Ammon's horn (tissue), 1 donor: Measurements from ENCODE around the gene MACROD2.
"Not testable (repeated sequence)": the region's sequence is repeated elsewhere in the genome, so short reads cannot be mapped to it uniquely, and the experiment has no call there.

Experiments used
- DNase-seq: peaks from one replicate; pipeline ENCODE4 v3.0.0-alpha.2; 2016; ENCODE audit warnings: low spot score

MACROD2 gene

DNA sequence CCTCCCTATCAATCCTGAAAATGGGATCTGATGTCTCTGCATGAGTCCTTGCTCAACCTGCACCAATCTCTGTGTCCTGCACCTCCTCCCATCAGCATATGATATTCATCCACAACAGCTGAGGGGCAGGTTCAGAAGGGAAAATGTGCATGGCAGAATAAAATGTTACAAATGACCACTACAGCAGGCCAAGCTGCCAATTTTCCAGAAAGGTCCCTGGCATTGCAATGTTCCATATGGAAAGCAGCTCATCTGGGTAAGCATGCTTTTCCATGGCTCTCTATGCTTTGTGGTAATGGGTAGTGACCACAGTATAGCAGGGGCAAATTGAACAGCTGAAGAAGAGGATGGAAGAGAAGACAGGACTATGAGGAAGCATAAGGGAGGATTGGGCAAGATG lies 1183.3 kb downstream of the MACROD2 start:
- no peak for DNase-seq

DNA sequence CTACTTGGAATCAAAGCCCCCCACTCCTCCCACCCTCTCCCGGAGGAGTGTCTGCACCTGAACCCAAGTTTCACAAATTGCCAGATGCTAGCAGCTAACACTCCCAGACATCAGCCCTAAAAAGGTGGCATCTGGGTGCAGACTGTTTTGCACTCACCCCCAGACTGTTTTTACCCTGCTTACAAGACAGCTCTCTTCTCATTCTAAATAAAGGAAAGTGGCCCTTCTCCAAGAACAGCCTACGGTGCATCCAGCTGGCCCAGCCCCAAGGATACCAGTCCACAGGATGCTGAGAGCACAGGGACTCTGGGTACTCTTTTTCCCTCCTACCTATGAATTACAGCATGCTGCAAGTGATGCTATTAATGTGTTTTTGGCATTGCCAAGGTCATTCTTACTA lies 1184.1 kb downstream of the MACROD2 start:
- DNase-seq, result peak; percentile 69

DNA sequence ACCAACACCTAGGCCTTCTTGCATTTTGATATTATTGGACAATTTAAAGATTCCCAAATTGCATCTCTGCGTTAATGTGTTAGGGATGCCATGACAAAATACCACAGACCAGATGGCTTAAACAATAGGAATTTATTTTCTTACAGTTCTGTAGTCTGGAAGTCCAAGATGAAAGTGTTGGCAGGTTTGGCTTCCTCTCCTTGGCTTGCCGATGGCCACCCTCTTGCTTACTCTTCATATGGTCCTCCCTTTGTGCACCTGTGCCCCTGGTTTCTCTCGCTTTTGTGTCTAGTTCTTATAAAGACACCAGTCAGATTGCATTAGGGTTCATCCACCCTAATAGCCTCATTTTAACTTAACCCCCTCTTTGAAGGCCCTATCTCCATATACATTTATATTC lies 1184.5 kb downstream of the MACROD2 start:
- no peak for DNase-seq

DNA sequence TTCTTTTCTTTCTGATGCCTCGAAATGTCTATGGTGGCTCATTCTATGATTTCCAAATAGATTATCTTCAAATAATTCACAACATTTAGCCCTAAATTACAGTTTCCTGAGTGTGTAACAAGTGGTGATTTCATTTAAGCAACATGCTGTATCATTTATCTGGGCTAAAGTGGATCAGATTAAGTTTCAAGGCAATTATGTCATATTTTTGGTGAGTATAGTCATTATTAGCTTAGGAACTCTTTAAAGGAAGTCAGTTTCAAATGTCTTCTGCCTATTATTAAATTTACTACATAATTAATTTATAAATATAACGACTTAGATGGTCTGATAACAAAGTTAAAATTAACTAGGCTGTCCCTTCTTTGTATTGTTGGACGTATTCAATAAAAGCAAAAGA lies 1190.0 kb downstream of the MACROD2 start:
- no peak for DNase-seq

DNA sequence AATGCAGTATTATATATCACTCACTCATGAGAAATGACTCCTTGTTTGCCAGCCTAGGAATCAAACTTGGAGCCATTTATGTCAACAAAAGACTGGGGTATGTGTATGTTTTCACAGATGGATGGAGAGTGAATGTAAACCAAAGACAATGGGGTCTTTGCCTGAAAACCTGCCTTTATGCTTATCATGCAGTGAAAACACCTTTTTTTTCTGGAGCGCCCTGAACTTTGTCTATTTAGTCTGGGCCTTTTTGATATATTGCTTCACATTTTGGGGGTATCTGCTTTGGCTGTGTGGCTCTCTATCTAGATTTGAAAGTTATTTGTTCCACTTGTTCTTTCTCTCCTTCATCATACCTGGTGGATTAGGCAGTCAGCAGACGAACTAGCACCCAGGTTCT lies 1190.6 kb downstream of the MACROD2 start:
- DNase-seq, result no peak

DNA sequence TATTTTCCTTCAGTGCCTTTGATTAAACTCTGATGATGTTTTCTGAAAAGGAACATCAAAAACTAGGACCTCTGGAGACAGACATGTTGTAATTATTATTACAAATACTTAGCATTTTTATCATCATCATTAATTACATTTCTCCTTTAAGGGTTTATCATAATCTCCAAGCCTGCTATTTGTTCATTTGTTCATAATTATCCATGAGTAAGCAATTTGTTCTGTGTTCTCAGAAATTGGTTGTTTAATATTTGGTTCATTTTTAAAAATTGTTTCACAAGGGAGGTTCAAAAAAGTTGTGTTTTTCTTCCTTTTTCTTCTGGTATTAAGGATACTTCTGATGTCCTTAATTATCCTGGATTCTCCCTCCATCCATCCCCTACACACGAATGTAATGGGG lies 1192.3 kb downstream of the MACROD2 start:
- no peak for DNase-seq

DNA sequence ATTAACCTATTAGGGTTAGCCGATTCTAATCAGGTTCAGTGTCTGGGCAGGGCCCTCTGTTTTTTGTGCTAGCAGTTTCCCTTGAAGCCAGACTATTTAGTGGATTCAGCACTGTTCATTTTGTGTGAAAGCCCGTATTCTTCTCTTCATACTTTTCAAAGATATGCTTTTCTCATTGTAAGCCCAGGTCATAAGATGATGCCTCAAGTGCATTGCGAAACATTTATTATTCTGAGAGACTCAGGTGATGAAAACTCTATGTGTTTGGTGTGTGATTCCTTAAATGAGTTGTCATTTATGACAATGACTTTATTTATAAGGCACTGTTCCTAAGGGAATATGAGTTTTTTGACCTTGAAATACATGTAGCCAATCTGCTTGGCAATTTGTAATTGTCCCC lies 1193.1 kb downstream of the MACROD2 start:
- no peak for DNase-seq

DNA sequence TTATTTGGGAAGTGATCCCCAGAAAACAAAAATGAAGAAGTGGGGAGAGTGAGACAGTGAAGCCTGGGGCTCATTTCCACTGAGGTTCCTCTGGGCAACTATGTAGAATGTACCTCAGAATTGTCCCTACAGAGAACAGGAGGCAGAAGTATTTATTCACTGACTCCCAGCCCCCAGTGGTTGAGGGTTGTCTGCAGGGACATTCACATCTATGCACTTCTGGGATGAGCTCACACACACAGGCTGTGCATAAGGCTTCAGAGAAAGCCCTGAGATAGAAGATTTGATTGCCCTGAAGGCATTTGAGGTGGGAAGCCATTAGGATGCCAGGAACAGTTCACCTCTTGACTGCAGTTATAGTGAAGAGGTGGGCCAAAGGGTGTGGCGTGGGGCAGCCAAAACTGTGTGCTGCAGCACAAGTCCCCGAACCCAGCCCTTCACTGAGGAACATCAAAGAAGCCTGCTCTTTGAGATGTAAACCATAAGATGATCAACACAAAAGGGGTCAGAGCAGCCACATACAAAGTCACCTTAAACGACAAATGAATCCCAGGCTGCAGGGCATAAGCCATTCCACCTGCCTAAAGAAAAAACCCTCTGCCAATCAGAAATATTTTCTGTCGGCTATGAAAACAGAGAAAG lies 1195.9 kb downstream of the MACROD2 start:
- DNase-seq, result no peak

DNA sequence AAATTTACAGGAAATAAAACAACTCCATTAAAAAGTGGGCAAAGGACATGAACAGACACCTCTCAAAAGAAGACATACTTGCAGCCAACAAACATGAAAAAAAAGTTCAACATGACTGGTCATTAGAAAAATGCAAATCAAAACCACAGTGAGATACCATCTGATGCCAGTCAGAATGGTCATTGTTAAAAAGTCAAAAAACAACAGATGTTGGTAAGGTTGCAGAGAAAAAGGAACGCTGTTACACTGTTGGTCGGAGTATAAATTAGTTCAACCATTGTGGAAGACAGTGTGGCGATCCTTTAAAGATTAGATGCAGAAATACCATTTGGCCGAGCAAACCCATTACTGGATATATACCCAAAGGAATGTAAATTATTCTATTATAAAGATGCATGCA lies 1200.1 kb downstream of the MACROD2 start:
- DNase-seq, result no peak

DNA sequence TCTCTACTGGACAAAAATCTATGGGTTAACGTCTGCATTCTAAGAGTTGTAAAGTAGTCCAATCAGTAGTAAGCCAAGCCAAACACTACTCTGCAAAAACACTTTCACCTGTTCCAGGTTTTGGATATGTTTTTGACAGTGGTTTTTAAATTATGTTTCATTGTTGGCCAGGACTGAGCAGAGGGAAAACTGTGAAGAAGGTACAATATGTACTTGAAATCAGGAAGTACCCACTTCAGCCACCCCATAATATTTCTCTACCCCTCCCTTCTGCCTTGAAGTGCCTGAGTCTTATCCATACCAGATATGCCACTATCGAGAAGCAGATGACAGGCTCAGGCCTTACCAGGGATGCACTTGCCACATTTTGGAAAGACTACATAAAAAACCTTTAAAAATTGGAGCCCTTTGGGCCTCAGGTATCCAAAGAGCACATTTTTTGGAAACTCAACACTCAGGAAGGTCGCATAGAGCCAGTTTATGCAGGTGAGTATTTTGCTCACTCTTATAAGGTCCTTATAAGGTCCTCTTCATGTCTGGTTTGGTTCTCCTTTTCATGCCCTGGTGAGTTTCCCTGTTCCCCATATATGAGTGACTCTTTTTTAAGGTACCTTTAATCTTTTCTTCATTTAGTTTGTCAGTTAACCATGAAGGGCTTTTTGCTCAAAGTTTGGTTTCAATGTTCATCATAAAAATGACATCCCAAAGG lies 1201.4 kb downstream of the MACROD2 start:
- no peak for DNase-seq

DNA sequence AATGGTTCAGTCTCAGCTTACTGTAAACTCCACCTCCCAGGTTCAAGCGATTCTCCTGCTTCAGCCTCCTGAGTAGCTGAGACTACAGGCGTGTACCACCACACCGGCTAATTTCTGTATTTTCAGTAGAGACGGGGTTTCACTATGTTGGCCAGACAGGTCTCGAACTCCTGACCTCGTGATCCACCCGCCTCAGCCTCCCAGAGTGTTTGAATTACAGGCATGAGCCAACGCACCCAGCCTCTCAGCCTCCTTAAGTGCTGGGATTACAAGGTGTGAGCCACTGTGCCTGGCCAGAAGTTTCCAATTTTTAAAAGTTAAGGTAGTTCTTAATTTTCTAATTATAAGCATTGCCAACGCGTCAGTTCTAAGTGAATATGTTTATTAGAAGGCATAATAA lies 1202.7 kb downstream of the MACROD2 start:
- not testable (repeated sequence) for DNase-seq

DNA sequence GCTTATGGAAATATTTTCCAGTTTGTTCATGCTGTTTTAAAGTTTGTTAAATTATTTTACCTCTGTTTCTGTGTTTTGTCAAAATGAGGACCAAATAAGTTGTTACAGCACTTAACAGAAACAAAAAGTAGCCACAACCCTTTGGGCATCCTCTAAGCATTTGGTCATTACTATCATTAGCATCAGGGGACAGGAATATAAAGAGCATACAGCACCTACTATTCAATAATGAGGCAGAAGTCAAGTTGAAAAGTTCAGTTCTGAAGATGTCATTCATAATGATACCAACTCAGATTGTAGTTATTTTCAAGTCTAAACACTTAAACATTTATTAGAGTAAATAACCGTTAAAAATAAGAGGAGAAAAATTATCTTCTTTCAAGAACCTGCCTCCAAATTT lies 1204.4 kb downstream of the MACROD2 start:
- DNase-seq, result no peak

DNA sequence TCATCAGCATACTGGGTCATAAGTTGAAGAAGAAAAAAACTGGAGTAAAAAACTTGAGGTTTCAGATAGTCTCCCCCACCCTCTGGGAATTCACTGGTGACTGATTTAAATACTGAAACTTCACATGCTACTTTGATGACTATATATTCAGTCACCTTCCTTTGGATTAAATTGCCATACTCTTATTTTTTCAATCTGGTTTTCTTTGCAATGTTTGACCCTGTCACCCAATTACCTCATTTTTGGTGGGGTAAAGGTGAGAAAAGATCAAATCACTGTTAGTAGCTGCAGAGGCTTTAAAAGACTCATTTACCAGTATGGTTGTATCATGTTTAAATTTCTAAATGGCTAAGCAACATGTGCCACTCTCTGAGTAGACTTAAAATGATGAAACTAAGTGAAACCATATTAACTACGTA lies 1204.8 kb downstream of the MACROD2 start:
- DNase-seq, result no peak

DNA sequence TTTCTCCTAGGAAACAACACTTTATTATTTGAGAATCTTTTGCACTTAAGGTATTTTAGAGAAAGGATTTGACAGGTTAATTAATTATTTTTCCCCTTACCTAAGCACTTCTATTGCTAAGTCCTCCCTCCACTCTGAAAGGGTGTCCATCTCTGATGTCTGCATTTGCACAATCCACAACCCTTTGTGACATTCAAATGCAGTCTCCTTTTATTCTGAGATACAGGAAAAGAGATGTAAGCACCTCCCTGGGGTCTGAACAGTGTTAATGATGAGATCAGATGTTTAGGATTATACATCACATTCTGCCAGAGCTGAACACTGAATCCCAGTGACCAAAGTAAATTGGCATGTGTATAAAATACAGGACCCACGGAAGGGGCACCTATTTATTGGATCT lies 1206.3 kb downstream of the MACROD2 start:
- DNase-seq, result no peak

DNA sequence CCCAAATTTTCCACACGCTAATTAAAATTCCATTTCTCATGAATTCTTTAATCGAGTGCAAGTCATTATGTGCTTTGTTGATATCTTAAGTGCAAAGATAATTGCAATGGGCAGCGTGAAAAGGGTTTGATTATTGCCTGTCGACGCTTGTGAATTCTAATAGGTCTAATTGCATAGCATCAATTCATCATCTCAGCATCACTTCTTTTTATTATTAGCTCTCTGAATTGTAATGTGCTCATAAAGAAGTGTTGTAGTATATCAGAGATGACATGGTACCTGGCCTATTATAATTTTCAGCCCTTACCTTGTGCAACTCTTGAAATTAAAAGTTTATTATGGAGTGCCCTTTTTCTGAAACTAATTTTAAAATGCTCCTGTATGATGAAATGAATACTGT lies 1208.9 kb downstream of the MACROD2 start:
- DNase-seq, result no peak

DNA sequence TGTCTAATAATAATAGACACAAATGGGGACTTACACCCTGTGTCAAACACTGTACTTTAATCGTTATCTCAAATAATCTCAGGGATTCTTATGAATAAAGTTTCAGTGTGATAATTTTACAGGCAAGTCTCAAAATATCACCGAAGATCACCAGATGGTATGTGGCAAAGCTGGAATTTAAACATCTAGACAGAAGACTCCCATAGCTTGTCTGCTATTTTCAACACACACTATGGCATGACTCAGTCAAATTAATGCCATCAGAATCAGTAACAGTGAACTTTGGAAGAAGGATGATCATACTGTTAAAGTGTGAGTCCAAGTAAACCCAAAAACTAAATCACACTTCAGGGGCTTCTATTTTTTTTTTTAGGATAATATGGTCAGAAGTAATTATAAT lies 1209.7 kb downstream of the MACROD2 start:
- no peak for DNase-seq

DNA sequence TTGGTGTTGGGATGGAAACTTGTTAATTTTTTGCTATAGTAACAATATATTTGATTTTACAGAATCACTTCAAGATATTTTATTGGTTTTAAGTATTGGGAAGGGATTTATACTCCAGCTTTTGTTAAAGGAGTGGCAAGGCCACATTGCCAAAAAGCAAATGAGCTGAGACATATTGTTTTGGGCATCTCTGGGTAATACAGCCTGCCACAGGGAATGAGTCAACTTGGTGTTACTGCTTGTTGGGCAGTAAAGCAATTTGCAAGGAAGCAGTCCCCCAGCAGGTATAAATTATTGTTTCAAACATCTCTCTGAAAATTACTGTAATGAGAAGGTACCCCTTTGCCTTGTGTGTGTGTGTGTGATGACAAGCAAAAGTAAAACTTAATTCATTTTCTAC lies 1210.4 kb downstream of the MACROD2 start:
- no peak for DNase-seq

DNA sequence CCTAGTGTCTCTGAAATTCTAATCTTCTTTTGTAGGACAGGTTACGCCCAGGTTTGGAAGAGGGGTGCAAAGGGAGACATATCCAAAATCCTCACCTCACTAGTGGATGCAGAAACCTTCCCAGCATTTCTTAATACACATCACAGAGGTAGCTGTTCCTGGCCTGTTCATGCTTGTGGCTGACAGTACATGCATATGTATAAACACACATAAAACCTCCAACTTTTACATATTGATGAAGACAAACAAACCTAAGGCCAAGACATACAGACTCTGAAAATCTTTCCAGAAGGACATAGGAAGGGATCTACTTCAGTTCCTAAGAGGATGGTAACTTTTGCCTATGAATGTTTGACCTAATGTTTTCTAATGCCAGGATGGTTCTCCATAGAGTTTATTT lies 1214.2 kb downstream of the MACROD2 start:
- no peak for DNase-seq

DNA sequence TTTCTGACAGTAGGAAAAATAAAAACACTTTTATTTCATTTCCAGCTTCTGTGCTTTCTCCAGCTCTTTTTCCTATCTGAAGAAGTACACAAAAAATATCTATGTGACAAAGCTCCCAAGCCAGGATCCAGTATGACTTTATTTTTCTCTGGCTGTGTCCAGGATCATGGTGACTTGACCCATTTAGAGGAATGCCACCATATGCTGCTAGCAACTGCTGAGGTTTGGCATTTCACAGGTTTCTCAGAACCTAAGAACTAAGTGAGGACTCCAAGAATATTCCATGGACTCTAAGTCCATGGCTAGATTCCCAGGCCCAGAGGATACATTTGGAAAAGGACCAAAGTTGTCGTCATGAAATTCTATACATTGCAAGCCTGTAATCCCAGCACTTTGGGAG lies 1218.7 kb downstream of the MACROD2 start:
- no peak for DNase-seq

DNA sequence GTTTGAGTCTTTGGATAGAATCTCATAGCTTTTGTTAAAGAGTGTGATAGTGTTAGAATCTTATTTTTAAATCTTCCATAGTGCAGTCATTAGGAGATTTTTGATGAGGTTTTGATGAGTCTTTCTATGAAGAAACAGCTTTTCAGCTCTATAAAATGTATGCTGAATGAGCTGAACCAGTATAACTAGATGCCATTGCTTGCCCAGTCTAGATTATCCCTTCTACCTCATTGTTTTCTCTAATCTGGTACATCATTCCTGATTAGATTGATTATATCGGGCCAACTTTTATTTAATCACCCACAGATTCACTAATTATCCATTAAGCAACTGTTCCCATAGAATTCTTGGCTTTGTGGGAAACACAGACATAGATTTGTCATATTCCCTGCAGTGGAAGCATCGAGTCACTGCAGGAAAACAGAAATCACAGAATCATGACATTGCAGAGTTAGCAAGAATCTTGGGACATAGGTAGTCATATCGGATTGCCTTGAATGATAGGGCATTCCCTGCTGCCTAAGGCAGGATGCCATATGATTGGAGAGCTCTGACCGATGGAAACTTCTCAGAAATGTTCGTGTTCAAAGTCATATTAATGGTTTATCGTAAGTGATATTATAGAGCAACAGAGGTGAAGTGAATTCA lies 1224.8 kb downstream of the MACROD2 start:
- DNase-seq, result no peak

DNA sequence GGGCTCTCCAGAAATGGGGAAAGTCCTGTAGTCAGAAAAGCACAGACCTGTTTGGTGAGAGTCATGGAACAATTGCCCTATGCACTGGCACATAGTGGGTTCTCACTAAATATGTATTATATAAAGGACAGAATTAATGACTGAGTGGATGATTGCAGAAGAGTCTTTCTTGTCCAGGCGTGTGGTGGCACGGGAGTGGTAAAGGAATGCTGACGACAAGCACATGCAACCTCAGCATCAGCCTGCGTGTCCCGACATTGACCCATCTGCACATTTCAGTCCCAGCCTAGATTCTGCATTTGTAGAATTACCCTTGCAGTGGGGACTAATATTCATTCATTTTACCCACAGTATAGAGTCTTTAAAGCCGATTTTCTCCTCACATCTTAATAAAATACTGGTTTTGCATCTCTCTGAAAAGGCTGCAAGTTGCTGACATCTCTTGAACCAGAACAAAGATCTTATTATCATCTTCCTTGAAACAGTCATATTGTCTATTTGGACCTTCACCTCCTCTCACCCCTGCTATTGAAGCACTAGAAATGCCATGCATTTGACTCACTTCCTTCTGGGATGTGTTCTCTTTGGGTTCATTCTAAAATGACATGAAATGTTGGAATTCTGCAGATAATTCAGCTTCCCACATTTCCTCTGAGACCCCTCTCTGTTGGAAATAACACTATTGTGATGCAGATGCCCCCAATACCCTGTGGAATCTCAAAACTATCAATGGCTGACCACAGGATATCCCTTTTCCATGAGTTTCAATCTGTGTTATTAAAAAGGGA lies 1225.7 kb downstream of the MACROD2 start:
- no peak for DNase-seq

DNA sequence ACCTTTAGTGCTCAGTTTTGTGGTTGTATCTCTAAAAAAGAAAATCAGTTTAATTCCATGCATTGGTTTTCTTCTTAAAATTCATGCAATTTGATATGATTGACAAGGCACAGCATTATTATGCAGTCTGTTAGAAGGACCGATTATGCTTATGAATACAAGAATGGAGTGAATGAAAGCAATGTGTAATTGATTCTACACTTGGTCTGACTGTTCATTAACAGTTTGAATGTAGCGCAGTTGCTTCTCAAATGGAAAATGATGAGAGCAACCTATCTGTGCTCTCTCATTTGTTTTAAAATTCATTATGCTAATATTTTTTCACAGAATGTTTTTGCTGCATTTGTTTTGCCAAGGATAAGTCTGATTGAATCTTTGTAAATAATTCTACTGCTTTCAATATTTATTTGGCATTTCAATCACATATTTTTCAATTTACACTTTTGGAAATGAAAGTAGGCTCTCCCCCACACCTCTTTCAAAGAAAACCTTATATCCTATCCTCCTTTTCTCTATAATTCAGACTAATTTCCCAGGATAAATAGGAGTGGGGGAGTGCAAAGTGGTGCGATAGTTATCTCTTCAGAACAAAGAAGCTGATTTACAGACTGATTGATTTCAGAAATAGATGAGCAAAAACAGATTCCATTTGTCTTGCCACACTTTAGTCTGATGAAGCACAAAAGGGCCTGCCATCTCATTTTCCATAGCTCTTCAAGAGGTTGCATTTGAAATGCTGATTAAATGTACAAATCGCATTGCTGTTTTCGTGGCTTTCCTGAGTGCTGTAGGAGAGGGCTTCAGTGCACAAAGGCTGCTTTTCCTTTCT lies 1227.4 kb downstream of the MACROD2 start:
- peak; percentile 3 for DNase-seq
